NCI-H2029 (cell line): ENCODE measurements around the gene ARHGAP32.
"Not testable (repeated sequence)": the region's sequence is repeated elsewhere in the genome, so short reads cannot be mapped to it uniquely, and the experiment has no call there.

Source experiments
- DNase-seq: peaks from one replicate; lab custom pipeline; 2025; lab: John Stamatoyannopoulos, UW

The ARHGAP32 gene

DNA sequence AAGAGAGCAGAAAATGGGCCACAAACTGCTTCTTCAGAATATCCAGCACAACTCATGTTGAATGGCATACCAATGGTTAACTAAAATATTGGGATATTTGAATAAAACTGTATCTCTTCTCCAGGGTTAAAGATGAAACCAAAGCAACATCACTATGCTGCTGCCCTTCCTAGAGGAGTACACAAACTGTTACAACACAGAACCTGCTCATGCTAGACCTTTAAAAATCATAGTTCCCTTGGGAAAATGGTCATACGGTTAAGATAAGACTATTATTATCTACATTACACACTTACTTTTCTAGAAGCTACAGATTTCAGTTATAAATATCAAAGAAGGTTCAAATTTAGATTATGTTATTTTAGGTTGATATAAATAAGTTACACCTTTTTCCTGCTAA lies 170.8 kb downstream of the ARHGAP32 start:
- no peak for DNase-seq

DNA sequence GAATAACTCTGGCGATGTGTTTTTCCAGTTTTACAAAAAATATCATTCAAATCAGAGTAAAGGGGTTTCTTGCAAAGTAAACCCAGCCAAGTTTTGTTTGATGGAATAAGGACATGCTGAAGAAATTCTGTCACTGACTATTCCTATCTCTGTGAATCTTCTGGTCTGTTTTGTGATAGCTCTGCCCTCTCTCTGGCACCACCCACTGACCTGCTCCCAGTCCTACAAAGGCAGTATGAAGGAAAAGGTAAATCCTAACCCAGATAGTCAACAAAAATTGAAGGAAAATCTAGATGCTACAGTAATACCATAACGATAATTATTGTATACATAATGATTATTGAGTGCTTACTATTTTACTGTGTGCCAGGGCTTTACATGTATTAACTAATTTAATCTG lies 173.1 kb downstream of the ARHGAP32 start:
- DNase-seq = no peak

DNA sequence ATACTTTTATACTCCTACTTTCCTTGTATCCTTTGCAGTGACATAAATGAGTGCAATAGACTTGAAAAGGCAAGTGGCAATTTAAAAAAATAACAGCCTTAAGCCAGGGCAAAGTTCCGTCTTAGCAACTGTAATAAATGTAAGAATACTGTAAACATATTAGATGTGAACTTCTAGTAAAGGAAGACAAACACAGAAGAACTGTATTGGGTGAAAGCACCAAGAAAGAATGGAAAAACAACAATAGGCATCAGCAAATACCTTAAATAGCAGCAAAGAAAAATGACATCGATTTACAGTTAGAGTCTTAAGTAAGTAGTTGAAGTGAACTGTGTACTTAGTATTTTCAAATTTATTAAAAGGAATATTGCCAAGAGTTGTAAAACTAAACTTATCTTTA lies 174.0 kb downstream of the ARHGAP32 start:
- no peak for DNase-seq

DNA sequence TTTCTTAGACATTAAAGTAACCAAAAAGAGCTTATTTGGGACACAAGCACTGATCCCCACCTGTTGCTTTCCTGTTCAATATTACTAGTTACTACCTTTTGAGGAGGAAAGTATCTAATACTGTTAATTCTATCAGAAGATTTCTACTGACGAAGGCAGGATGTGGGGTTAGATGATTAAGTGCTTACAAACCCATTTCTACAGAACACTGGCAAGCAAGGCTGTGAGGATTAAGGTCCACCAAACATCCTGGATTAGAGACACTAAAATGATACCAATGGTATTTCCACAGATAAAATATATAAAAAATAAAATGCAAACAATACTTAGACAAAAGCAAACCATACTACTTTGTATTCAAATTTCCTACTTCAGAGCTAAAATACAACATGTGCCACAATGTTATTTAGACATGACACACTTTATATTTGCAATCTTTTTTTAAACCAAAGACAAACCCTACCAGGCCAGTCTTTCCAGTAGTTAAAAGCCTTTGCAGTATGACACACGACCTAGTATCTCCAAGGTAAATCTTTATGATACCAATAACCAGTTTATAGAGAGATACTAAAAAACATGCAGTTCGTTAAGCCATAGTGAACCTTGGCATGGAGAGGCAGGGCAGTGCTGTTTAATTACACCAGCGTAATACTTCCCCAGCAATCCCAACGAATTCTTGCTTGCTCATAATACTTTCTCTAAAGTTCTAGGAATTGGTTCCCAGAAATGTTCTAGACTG lies 178.2 kb downstream of the ARHGAP32 start:
- no peak for DNase-seq

DNA sequence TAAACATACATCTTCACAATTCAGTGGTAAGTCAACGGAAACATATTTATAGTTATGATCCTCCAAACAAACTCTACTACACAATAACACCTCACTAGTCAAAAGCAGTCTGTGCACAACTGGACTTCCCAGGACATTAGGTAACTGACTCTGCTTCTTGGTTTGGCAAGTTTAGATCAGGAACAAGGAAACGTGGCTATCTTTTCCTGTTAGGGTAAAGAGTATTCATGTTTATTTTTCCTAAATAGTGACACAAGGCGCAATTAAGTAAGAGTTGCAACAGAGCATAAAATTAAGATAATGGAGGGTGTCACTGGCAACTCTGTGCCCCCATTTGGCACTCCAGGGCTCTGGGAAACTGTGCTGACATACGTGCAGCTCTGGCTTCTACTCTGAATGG lies 179.2 kb downstream of the ARHGAP32 start:
- DNase-seq = no peak

DNA sequence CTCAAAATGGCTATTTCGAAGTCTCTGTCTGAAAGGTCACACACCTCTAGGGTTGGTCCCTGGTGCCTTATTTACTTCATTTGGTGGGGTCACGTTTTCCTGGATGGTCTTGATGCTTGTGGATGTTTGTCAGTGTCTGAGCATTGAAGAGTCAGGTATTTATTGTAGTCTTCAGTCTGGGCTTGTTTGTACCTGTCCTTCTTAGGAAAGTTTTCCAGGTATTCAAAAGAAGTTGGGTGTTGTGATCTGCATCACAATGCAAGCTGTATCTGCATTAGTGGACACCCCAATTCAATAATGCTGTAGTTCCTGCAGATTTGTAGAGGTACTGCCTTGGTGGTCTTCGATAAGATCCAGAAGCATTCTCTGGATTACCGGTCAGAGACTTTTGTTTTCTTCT lies 186.0 kb downstream of the ARHGAP32 start:
- no peak for DNase-seq

DNA sequence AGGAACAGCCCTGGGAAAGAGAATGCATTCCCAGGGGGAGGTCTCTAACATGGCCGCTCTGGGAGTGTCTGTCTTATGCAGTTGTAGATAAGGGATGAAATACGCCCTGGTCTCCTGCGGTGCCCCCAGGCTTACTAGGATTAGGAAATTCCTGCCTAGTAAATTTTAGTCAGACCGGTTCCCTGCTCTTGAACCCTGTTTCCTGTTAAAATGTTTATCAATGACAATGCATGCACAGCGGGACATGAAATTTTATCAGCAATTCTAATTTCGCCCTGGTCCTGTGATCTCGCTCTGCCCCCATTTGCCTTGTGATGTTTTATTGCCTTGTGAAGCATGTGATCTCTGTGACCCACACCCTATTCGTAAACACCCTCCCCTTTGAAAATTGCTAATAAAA lies 193.0 kb downstream of the ARHGAP32 start:
- DNase-seq = not testable (repeated sequence)

DNA sequence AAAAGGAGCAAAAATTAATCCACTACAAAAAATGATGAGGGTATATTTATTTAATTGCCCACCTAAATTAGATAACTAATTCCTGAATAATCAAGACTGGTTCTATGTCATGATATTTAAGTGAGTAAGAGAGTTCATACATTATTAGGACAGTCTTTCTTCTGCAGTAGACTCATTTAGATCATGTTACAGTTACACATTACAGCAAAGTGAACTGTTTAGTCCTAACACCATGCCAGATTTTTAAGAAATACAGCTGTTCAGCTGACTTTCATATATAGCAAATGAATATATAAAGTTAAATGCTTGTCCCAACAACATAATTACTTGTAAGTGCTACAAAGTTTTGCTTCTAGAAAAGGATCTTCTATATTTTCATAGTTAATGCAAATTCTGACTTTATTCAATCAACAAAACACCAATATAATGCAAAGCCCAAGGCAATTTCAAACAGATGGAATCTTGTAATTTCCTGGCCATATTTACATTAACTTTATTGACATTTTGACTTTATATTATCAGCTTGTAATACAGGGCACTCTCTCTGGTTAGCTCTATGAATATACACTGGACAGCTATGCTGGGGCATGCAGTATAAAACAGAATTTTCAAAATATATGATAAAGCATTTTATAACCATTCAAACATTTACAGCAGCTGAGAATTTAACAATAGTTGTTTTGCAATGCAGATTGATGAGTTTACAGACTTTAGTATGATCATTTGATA lies 203.7 kb downstream of the ARHGAP32 start:
- no peak for DNase-seq

DNA sequence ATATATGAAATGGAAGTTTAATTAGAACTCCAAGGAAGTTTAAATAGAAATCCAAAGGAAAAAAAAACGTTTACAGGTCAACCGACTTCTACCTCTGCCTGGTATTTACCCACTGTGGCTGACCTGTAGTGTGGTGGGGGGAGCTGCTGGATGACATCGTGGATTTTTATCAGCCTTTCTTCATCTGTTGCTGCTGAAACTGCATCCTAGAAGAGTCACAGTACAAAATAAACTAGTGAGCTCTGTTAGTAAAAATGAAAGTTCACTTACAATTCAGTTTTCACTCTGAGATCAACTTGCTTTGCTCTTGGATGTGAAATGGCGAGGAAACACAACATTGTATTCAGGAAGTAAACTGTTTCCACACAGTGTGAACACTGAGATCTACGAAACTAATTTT lies 206.2 kb downstream of the ARHGAP32 start:
- no peak for DNase-seq

DNA sequence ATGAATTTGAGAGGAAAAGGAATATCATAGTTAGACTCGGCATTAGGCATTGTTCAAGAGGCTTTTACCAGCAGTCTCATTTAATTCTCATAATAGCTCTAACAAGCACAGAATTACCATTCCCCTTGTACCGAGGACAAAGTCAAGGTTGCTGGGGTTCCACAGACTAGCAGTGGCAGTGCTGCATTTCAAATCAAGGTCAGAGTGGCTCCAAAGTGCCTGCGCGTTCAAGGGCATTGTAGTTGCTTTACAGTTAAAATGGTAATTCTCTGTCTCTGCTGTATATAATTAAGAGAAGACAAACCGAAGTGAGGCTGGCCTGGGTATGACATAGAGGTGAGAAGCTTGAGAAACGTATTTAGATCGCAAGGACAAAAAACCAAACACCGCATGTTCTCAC lies 209.1 kb downstream of the ARHGAP32 start:
- DNase-seq = no peak

DNA sequence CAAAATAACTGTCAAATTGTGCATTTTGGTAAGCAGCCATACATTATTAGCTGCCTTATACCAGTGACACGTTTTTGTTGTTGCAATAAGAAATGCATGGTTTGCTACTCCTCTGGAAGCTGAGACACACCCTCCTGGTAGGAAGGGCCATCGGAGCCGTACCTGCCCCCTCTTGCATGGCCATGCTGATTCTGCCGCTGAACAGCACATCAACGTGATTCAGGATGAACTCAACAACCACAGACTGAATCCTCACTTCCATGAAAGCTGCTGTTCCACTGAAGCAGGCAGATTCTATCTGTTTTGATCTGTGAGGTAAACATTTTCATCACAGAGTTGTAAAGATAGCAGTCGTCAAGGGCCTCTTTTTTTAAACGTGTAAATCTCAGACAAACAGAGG lies 210.9 kb downstream of the ARHGAP32 start:
- no peak for DNase-seq

DNA sequence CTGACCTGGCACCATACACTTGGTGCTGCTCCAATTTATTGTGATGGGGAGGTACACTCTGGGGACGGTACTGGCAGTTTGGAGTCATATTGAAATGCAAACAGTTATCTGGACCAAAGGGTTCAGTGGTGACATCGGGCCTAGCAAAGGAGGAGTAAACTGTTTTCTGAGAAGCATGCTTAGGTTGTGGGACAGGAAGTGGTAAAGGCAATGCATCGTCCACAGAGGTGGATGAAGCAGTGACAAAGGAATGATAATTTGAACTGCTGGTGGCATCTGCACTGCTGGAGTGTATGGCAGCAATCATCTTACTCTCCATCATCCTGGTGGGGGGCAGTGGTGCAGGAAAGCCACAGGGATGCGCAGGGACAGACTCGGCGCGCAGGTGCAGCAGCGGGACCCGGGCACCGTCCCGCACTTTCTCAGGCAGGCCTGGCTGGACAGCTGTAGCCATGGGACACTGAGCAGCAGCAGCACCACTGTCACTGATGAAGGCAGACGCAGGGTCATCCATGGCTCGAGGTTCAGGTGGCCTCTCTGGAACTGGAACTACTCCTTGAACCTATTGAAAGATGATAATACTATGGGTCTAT lies 221.4 kb downstream of the ARHGAP32 start:
- no peak for DNase-seq

DNA sequence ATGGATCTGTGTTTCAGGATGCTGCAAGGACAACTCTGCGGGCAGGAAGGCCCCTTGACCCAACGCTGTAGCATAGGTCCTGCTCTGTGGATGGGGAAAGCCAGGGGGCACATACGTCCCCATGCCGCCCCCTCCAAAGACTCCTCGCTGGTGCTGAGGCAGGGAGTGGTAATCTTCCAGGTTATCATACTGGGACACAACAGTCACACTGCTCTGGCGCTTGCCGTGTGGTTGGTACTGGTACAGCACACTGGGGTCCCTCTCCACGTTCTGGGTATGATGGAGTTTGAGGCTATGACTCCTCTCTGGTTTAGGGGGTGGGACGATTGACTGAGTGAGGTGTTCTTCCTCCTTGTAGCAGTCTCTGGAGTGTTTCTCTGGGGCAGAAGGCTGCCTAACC lies 223.2 kb downstream of the ARHGAP32 start:
- DNase-seq = no peak

DNA sequence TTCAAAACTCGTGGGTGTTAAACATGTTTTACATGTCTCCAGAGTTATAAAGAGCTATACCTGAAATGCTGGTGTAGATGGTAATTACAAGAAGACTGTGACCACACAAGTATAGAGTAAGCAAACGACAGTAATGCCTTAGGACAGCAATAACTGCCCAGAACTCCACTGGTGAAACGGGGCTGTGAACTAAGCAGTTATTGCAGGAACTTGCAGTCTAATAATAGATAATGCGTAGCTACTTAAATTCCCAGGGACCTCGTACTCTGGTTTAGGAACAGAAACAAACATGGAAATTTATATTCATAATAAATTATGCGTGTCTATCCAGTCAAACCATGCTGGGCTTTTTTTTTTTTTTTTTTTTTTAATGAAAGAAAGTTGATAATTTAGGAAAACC lies 224.5 kb downstream of the ARHGAP32 start:
- no peak for DNase-seq

DNA sequence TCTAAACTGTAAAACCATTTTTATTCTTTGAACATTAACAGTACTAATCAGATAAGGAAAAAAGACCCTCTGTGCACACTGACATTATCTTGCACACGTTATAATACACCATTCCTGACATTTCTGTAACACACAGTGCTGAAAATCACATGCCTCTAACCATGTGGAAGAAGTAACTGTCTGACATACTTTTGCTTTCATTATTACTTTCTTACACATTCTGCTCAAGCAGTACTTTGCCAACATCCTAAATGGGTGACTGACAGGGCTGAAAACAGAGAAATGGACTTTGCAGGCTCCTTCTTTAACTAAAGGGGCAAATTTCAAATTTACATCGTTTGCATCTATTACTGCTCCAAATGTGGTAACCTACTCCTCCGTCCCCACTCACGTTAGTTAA lies 226.6 kb downstream of the ARHGAP32 start:
- no peak for DNase-seq

DNA sequence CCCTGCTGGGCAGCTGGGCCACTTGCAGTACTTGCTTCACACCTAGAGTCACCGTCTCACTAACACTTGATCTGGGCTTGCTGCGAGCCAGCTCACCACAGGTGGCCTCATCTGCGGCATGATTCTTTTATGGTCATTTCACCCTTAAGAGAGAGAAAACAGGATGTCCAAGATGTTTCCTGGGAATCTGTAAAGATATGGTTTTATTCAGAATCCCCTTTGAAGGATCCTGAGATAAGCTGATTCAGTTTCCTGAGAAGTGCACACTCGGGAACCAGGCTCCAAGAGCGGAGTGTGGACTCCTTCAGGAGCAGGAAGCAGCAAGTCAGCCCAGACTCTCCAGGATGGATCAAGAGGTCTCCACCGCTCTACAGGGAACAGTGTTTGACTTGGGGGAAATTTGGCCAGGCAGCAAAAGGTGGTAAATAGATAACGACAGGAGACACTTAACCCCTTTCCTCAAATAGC lies 227.6 kb downstream of the ARHGAP32 start:
- DNase-seq = peak; percentile 22

DNA sequence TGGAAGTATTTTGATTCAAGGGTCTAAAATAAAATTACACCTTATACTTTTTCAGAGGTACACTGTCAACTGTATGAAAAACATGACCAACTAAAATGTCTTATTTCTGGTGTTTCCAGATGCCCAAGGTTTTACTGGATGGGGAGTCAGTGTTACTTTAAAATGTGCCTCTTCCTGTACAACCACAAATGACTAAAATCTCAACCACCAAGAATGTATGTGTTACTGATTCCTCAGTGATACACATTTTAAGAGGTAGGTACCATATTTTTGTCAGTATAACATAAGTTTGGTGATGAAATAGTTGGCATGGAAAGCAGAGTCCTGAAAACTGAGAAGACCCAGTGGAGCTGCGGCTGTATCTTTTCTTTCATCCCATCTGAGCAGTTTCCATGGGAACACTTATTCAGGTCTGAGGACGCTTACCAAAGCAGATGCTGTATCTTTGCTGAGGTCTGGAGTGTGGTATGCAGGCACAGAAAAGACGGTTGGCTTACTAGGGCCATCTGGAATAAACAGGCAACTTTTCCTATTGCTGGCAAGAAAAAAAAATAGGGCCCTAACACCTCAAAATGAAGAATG lies 228.3 kb downstream of the ARHGAP32 start:
- no peak for DNase-seq

DNA sequence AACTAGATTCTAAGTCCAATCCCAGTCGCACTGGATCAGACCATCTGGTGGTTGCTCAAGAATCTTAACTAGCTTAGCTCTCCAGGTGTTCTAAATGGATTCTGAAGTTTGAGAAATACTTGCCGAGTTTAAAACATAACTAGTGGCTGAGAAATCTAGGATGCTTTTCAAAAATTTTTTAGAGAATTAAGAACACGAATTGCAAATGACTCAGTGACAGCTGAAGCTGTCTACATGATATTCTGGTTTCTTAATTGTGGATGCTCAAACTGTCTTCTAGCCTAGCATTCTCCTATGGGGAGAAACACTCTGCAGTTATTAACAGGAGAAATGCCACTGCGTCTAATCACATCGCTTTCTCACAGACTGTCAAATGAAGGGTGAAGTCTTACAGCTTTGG lies 229.2 kb downstream of the ARHGAP32 start:
- DNase-seq = no peak

DNA sequence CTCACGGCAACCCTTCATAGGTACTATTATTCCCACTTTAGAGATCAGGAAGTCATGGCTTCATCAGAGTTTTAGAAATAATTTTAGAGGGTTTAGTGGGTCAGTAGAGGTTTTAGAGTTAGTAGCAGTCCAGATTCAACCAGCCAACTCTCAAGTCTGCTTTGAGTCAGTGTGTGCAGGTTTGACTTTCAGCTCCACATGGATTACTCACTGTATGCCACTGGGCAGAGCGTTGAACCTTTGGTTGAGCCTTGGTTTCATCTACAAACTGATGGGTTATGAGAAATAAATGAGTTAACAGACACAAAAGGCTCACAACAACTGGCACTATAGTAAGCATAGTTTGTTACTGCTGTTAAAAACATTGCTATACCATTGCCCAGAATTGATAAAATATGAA lies 230.5 kb downstream of the ARHGAP32 start:
- no peak for DNase-seq

DNA sequence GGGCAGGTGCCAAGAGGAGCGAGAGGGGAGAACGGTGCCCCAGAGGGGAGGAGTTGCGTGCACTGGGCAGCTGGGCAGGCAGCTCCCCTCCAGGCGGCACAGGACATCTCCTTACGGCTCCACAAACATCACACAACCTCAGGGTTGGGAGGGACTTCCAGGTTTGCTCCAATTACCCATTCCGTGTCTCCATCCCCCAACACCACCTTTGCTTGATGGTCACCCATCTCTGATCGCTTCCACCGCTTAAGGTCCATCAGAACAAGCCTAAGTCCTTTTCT lies 235.0 kb downstream of the ARHGAP32 start:
- DNase-seq = no peak

DNA sequence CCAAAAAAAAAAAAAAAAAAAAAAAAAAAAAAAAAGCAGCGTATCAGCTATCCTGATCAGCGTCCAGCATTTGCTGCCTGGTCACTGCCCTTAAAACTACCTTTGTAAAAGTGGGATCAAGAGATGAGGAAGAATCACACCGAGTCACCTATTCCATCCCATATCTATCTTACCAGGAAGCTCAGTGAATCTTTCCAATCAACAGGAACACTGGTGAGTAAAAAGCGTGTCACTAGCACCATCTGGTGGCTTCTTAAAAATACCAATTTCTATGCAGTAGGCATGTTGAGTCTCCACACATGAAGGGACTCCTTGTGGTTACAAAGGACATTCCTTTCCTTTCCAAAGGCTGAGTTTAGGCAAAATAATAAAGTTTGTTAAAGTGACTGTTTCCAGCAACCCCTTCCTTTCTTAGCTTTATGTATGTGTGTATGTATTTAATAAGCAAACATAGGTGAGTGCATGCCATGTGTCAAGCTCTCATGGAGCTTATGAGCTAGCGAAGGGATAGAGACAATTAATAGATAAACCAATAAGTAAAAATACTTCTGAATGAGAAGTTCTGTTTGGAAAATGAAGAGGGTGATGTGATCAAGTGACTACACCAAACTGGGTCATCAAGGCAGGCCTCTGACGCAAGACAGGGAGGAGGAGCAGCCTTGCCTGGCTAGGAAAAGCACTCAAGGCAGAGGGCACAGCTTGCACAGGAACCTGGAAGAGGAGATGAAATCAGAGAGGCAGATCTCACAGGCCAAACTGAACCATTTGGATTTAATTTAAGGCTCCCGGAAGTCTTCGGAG lies 235.5 kb downstream of the ARHGAP32 start:
- peak; percentile 74 for DNase-seq

DNA sequence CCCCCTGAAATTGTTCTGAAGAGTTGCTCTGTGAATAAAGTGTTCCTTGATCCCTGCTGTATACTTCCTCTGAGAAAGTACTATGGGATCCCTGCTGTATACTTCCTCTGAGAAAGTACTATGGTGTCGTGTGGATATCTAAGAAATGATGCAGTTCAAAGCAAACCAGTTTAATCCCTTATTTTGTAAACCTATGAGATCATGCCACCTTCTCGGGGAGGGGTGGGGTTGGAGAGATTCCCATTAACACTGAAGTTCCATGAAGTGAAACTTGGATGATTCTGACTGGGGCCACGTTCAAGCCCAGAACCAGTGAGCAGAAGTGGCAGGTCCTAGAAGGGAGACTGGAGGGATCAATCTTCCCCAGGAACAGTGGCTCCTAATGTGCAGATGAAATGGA lies 236.5 kb downstream of the ARHGAP32 start:
- no peak for DNase-seq
